Panc1 (cell line): Measurements from ENCODE around the gene AHCY.

Experiments used
- CTCF ChIP-seq: fragments of 450-650 bp; IDR thresholded peaks from 2 replicates; pipeline ENCODE4 v1.5.1; 2017; ENCODE audit warnings: mild to moderate bottlenecking
- POLR2AphosphoS5 ChIP-seq: IDR thresholded peaks from 2 replicates; pipeline ENCODE4 v1.6.1; 2012; ENCODE audit warnings: mild to moderate bottlenecking, low read depth, low read length, moderate library complexity
- REST ChIP-seq, 2 experiments: IDR thresholded peaks; 2 replicates each; pipeline ENCODE4 v1.6.1; 2011 to 2012; ENCODE audit warnings: low read depth in 2 of 2, control low read depth in 1 of 2, low read length in 1 of 2, mild to moderate bottlenecking in 1 of 2, moderate library complexity in 1 of 2; ENCODE audit not compliant: insufficient read depth in 1 of 2
- SIN3A ChIP-seq: IDR thresholded peaks from 2 replicates; pipeline ENCODE4 v1.6.1; 2012; ENCODE audit warnings: low read depth, mild to moderate bottlenecking, low read length, moderate library complexity, borderline replicate concordance; ENCODE audit not compliant: insufficient read depth
- TCF7L2 ChIP-seq: IDR thresholded peaks from 2 replicates; pipeline ENCODE4 v1.6.1; 2011; ENCODE audit warnings: mild to moderate bottlenecking, low read depth, low read length, inconsistent platforms

- TF ChIP-seq CTCF (no peak), SIN3A (no peak), POLR2AphosphoS5 (no peak), REST (IDR thresholded peaks at IDR 0.05; ENCODE audit: insufficient read depth in 1 of 2, low read depth in 2 of 2, low read length in 1 of 2) (no peak), TCF7L2 (no peak)
Measured at GRCh38 chr20:34320861-34321260, 17.7 kb upstream of the AHCY start.
